Measurements from ENCODE around the gene PDSS2.
"Not testable (repeated sequence)": the region's sequence is repeated elsewhere in the genome, so short reads cannot be mapped to it uniquely, and the experiment has no call there.

The PDSS2 gene

DNA sequence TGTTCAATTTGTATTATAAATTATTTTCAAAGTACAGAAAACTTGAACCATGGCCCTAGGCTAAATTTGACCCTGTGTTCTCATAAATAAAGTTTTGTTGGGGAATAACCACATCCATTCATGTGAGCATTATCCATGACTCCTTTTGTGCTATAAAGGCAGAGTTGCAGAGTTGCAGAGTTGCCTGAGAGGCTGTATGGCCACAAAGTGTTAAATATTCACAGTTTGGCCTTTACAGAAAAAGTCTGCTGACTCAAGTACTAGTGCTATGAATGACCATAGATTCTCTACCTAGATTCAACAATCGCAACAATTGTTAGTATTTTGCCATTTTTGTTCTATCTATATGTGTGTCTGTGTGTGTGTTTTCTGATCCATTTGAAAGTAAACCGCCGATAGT is 297.8 kb downstream of the PDSS2 start:
- peak; percentile 43 for DNase-seq (ENCODE audit: low spot score)

GRCh38 chr6:107156617-107157016 is 302.7 kb downstream of the PDSS2 start:
- no peak for DNase-seq (ENCODE audit: low spot score)

DNA sequence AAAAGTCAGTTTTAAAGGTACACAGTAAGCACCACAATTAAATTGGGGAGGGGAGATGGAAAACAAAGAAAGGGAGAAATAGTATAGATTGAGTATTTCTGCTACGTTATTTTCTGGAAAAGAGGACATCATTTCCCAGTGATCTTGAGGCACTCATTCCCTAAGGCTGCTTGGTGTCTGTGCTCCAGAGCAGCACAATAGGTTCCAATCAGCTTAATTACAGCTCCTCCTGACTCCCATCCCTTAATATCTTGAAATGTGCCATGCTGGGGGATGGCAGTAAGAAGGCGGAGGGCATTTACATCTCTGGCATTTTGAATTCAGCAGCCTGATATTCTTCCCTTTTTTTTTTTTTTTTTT is 304.6 kb downstream of the PDSS2 start:
- no peak for DNase-seq (ENCODE audit: low spot score)

GRCh38 chr6:107154131-107154800 is 305.1 kb downstream of the PDSS2 start:
- DNase-seq (ENCODE audit: low spot score) = no peak

GRCh38 chr6:107152638-107153430 is 306.5 kb downstream of the PDSS2 start:
- no peak for DNase-seq (ENCODE audit: low spot score)

DNA sequence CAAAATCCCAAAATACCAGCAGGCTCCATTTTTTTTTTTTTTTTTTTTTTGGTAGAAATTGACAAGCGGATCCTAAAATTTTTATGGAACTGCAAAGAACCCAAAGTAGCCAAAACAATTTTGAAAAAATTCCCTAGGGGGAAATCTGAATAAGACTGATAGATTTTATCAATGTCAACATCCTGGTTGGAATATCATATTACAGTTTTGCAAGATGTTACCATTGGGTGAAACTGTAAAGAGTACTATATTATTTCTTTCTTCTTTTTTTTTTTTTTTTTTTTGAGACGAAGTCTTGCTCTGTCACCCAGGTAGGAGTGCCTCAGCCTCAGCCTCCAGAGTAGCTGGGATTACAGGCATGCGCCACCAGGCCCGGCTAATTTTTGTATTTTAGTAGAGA is 314.7 kb downstream of the PDSS2 start:
- DNase-seq (ENCODE audit: low spot score) = no peak

- DNase-seq (ENCODE audit: low spot score) = peak; percentile 67
These were observed 315.4 kb downstream of the PDSS2 start for GRCh38 chr6:107144014-107144413.

DNA sequence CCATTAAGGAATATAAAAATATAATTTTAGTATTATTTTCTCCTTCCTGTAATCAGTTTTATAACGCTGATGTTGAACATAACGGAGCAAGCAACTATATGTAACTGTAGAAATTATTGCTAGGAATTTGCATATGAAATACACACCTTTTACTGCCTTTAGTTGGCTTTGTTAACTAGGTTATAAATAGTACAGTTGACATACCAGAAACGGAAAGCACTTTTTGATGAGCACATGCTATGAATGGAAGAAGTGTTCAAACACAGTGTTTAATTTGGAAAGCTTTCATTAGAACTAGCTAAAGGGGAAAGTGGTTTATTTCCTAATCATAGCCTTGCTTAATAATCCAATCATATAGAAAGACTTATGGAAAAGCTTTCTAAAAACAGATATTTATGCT is 318.8 kb downstream of the PDSS2 start:
- DNase-seq (ENCODE audit: low spot score) = no peak

- DNase-seq (ENCODE audit: low spot score) = not testable (repeated sequence)
These were observed 323.0 kb downstream of the PDSS2 start for GRCh38 chr6:107136324-107136723.

- DNase-seq (ENCODE audit: low spot score) = not testable (repeated sequence)
These were observed 324.2 kb downstream of the PDSS2 start for GRCh38 chr6:107135048-107135680.

DNA sequence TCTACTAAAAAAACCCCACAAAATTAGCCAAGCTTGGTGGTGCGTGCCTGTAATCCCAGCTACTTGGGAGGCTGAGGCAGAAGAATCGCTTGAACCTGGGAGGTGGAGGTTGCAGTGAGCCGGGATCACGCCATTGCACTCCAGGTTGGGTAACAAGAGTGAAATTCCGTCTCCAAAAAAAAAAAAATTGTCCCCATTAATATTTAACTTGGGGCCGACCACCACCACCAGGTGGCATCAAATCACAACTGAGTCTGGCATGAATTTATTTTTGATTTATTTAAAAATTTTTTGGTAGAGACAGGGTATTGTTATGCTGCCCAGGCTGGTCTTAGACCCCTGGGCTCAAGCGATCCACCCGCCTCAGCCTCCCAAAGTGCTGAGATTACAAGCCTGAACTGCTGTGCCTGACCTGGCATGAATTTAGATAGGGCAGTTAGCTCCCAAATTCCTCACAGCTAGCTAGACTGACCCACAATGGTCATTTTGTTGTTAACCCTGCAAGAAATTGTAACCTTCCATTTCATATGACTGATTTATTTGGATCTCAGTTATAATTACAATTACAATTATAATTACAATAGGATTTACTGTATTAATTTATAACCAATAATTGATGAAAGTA is 326.9 kb downstream of the PDSS2 start:
- no peak for DNase-seq (ENCODE audit: low spot score)

DNA sequence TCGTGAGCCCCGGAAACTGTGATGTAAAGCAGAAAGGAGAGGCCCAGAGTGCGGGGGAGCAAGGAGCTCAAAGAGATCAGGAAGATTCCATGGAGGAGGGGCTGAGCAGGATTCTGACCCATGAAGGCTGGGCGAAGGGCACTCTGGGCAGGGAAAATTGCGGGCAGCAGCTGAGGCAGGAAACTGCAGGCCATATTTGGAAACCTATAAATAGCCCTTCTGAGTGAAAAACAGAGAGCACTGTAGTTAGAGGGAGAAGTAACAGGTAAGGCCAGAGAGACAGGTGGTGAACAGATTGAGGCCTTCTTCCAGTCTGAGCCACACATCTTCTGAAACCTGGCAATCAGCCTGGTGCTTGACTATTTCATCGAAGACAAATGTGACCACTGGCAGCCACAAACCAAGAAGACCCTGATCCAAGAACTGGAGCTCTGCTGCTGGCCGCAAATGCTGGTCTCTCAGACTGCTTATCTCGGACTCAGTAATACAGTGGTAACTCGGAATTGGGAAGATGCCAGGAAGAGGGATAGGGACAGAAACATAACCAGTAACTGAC is 329.9 kb downstream of the PDSS2 start:
- no peak for DNase-seq (ENCODE audit: low spot score)

DNA sequence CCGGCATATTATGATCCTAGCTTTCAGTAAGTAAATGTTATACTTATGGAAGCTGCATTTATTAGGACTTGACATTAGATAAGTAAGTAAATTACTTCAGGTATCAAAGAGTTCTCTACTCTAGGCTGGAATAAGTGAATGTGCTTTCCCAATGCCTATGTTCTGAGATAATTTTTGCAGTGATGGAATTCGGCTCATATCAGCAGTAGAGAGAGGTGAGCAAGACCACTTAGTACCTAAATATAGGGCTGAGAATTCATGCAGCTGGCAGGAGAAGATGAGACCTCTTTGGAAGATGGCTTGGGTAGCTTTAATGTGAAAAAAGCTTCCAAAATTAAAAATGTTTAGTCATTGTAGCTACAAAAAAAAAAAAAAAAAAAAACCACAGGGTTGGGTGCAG is 330.8 kb downstream of the PDSS2 start:
- no peak for DNase-seq (ENCODE audit: low spot score)

DNA sequence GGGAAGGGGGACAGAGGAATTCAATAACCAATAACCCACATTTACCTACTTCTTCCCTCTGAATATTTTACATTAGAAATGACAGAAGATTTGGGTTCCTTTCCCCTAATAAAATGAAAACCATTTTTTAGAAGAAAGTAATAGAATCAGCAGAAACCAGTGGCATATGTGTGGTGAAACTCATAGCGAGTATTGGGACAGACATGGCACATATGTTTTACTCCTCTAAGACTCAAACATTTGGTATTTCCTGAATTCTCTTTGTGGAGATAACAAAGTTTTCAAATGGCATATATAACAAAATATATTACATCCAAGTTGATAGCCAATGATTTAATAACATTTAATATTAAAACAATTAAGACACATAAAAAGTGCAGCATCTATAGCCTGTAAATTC is 331.2 kb downstream of the PDSS2 start:
- DNase-seq (ENCODE audit: low spot score) = no peak

GRCh38 chr6:107125771-107126170 is 333.6 kb downstream of the PDSS2 start:
- DNase-seq (ENCODE audit: low spot score) = no peak

DNA sequence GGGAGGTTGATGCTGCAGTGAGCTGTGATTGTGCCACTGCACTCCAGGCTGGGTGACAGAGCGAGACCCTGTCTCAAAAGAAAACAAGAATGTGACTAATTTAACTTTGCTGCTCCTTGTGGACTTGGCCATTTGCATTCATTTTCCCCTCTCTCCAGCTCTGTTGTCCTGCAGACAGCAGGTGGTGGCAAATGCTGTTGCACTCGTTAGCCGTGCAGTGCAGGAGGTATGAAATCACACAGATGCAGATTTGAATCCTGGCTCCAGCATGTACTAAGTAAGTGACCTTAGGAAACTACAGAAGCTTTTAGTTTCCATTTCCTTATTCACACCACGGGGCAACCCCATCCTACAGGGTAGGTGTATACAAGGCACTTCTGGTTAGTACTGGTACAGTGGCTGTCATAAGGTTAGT is 334.4 kb downstream of the PDSS2 start:
- no peak for DNase-seq (ENCODE audit: low spot score)

- DNase-seq (ENCODE audit: low spot score) = no peak
These were observed 335.9 kb downstream of the PDSS2 start for GRCh38 chr6:107123501-107123900.

- no peak for DNase-seq (ENCODE audit: low spot score)
These were observed 336.6 kb downstream of the PDSS2 start for GRCh38 chr6:107122748-107123147.

DNA sequence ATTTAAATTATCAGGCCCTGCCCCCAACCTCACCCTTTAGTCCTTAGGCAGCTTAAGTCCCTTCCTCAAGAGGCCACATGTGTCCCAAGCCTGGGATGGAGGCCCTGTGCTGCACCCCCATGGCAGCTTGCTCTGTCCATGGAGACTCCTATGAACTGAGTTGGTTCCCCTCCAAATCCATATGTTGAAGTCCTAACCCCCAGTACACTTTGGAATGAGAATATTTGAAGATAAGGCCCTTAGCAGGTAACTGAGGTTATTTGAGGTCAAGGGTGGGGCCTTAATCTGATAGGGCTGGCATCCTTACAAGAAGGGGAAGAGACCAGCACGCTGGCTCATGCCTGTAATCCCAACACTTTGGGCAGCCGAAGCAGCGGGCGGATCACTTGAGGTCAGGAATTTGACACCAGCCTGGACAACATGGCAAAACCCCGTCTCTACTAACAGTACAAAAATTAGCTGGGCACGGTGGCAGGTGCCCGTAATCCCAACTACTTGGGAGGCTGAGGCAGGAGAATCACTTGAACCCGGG is 337.3 kb downstream of the PDSS2 start:
- no peak for DNase-seq (ENCODE audit: low spot score)

DNA sequence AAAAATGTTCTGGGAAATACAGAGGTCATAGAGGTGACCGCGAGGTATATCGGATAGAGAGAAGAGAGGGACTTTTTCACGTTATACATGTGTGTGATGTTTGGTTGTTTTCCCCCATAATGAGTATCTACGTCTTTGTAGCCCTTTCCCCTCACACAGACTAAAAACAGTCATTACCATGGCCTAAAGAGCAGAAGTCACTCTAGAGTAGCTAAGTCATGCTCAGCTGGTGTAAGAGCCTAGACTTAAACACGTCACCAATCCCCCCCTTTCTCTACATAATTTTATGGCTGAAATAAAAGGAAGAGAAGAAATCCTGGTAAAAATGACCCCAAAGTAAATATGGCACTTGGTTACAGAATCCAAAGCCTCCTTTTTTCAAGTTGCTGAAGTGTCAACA is 338.1 kb downstream of the PDSS2 start:
- DNase-seq (ENCODE audit: low spot score) = no peak

DNA sequence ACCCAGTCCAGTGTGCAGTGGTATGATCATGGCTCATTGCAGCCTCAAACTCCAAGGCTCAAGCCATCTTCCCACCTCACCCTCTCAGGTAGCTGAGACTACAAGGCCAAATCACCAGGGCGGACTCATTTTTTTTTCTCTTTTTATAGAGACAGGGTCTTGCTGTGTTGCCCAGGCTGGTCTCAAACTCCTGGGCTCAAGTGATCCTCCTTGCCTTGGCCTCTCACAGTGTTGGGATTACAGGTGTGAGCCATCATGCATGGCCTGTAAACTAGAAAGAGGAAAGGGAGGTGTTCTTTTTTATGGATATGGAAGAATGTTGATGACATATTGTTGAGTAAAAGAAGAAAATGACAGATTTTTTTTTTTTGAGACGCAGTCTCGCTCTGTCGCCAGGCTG is 339.0 kb downstream of the PDSS2 start:
- DNase-seq (ENCODE audit: low spot score) = no peak

GRCh38 chr6:107118976-107119375 is 340.4 kb downstream of the PDSS2 start:
- DNase-seq (ENCODE audit: low spot score) = no peak

All from COLO829 (cell line).